ENCODE measurements around the gene KIF16B. TPM values are rescaled to one million over a fixed set of nuclear protein-coding genes. Genes with fewer than 3 reads are reported as not detected.

The KIF16B gene
- total RNA-seq, 1 experiment from 2014 or later, result 7.6 TPM

DNA sequence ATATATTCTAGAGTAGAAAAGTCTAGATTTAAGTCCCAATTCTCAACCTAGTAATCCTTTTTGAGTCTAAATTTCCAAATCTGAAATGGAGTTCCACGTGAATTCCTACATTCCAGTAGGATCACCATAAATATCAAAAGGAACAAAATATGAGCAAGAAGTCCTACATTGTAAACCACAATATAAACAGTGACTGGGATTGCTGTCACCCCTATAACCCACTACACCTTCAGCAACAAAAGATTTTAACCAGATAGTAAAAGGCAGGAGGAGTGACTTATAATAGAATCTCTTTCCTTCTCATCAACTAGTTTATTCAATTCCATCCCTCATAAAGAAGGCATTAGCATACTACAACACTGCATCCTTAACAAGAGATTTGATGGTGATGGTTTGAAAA is 210.6 kb downstream of the KIF16B start:
- H3K27ac Mint-ChIP-seq, result no peak overlapping the region
- H3K4me1 Mint-ChIP-seq, result no peaks in the 10 kb centered on the region
- H3K27me3 Mint-ChIP-seq (ENCODE audit: low read depth), result no peaks in the 10 kb centered on the region
- no peak overlapping the region for H3K4me3 Mint-ChIP-seq
- ATAC-seq (no peak), DNase-seq (ENCODE audit: low spot score) (no peak)
- ChIA-PET CTCF (no interaction called here), POLR2A (no interaction called here)
- no peaks in the 10 kb centered on the region for H3K9me3 Mint-ChIP-seq
- peaks cover 6% of the 10 kb centered on the region; the same call in 1 of the 2 replicates for H3K36me3 Mint-ChIP-seq
- TF ChIP-seq ZNF416 (CRISPR knock-in tag; IDR thresholded peaks at IDR 0.05), result no peak
- no peak for TF ChIP-seq ATF1 (CRISPR knock-in tag; IDR thresholded peaks at IDR 0.05)
- no peak for TF ChIP-seq MXD4 (CRISPR knock-in tag; IDR thresholded peaks at IDR 0.05; ENCODE audit: borderline replicate concordance)
- TF ChIP-seq ZNF138 (CRISPR knock-in tag; conservative IDR thresholded peaks at IDR 0.05), result no peak
- TF ChIP-seq ZNF317 (CRISPR knock-in tag; IDR thresholded peaks at IDR 0.05; ENCODE audit: borderline replicate concordance, low read depth), result no peak

DNA sequence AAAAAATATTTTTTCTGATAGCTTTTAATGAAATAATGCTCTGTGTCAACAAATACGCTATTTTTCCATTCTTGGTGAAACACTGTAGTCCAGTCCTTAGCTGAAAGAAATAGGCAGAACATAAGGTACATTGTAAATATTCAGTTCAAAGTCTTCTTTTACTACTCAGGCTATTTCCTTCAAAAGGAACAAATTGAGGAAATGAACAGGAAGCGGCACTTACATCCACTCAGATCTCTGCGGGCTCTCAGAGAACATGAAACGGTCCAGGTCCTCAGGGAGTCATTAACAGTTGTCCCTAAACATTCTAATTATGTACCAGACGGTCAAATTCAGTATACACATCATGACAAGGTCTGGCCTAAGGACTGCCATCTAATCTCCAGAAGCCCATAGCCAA is 212.6 kb downstream of the KIF16B start:
- DNase-seq (ENCODE audit: low spot score), result no peak
- Mint-ChIP-seq H3K9me3 (no peaks in the 10 kb centered on the region), H3K27ac (no peak overlapping the region), H3K27me3 (ENCODE audit: low read depth) (no peaks in the 10 kb centered on the region), H3K4me3 (no peak overlapping the region), H3K4me1 (peaks cover 3% of the 10 kb centered on the region), H3K36me3 (no peaks in the 10 kb centered on the region)
- CTCF ChIA-PET, result no interaction called here
- POLR2A ChIA-PET, result no interaction called here
- ATAC-seq, result no peak
- TF ChIP-seq, protein P1, sequence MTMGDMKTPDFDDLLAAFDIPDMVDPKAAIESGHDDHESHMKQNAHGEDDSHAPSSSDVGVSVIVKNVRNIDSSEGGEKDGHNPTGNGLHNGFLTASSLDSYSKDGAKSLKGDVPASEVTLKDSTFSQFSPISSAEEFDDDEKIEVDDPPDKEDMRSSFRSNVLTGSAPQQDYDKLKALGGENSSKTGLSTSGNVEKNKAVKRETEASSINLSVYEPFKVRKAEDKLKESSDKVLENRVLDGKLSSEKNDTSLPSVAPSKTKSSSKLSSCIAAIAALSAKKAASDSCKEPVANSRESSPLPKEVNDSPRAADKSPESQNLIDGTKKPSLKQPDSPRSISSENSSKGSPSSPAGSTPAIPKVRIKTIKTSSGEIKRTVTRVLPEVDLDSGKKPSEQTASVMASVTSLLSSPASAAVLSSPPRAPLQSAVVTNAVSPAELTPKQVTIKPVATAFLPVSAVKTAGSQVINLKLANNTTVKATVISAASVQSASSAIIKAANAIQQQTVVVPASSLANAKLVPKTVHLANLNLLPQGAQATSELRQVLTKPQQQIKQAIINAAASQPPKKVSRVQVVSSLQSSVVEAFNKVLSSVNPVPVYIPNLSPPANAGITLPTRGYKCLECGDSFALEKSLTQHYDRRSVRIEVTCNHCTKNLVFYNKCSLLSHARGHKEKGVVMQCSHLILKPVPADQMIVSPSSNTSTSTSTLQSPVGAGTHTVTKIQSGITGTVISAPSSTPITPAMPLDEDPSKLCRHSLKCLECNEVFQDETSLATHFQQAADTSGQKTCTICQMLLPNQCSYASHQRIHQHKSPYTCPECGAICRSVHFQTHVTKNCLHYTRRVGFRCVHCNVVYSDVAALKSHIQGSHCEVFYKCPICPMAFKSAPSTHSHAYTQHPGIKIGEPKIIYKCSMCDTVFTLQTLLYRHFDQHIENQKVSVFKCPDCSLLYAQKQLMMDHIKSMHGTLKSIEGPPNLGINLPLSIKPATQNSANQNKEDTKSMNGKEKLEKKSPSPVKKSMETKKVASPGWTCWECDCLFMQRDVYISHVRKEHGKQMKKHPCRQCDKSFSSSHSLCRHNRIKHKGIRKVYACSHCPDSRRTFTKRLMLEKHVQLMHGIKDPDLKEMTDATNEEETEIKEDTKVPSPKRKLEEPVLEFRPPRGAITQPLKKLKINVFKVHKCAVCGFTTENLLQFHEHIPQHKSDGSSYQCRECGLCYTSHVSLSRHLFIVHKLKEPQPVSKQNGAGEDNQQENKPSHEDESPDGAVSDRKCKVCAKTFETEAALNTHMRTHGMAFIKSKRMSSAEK (CRISPR knock-in tag; IDR thresholded peaks at IDR 0.05; ENCODE audit: borderline replicate concordance), result no peak
- no peak for TF ChIP-seq KAT7 (CRISPR knock-in tag; IDR thresholded peaks at IDR 0.05; ENCODE audit: borderline replicate concordance)
- TF ChIP-seq, protein P2, sequence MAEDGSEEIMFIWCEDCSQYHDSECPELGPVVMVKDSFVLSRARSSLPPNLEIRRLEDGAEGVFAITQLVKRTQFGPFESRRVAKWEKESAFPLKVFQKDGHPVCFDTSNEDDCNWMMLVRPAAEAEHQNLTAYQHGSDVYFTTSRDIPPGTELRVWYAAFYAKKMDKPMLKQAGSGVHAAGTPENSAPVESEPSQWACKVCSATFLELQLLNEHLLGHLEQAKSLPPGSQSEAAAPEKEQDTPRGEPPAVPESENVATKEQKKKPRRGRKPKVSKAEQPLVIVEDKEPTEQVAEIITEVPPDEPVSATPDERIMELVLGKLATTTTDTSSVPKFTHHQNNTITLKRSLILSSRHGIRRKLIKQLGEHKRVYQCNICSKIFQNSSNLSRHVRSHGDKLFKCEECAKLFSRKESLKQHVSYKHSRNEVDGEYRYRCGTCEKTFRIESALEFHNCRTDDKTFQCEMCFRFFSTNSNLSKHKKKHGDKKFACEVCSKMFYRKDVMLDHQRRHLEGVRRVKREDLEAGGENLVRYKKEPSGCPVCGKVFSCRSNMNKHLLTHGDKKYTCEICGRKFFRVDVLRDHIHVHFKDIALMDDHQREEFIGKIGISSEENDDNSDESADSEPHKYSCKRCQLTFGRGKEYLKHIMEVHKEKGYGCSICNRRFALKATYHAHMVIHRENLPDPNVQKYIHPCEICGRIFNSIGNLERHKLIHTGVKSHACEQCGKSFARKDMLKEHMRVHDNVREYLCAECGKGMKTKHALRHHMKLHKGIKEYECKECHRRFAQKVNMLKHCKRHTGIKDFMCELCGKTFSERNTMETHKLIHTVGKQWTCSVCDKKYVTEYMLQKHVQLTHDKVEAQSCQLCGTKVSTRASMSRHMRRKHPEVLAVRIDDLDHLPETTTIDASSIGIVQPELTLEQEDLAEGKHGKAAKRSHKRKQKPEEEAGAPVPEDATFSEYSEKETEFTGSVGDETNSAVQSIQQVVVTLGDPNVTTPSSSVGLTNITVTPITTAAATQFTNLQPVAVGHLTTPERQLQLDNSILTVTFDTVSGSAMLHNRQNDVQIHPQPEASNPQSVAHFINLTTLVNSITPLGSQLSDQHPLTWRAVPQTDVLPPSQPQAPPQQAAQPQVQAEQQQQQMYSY (CRISPR knock-in tag; IDR thresholded peaks at IDR 0.05), result no peak
- TF ChIP-seq NFATC4 (CRISPR knock-in tag; IDR thresholded peaks at IDR 0.05), result no peak
- TF ChIP-seq, protein P3, sequence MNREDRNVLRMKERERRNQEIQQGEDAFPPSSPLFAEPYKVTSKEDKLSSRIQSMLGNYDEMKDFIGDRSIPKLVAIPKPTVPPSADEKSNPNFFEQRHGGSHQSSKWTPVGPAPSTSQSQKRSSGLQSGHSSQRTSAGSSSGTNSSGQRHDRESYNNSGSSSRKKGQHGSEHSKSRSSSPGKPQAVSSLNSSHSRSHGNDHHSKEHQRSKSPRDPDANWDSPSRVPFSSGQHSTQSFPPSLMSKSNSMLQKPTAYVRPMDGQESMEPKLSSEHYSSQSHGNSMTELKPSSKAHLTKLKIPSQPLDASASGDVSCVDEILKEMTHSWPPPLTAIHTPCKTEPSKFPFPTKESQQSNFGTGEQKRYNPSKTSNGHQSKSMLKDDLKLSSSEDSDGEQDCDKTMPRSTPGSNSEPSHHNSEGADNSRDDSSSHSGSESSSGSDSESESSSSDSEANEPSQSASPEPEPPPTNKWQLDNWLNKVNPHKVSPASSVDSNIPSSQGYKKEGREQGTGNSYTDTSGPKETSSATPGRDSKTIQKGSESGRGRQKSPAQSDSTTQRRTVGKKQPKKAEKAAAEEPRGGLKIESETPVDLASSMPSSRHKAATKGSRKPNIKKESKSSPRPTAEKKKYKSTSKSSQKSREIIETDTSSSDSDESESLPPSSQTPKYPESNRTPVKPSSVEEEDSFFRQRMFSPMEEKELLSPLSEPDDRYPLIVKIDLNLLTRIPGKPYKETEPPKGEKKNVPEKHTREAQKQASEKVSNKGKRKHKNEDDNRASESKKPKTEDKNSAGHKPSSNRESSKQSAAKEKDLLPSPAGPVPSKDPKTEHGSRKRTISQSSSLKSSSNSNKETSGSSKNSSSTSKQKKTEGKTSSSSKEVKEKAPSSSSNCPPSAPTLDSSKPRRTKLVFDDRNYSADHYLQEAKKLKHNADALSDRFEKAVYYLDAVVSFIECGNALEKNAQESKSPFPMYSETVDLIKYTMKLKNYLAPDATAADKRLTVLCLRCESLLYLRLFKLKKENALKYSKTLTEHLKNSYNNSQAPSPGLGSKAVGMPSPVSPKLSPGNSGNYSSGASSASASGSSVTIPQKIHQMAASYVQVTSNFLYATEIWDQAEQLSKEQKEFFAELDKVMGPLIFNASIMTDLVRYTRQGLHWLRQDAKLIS (CRISPR knock-in tag; IDR thresholded peaks at IDR 0.05; ENCODE audit: borderline replicate concordance), result no peak
- TF ChIP-seq TCF7 (CRISPR knock-in tag; IDR thresholded peaks at IDR 0.05; ENCODE audit: low read depth), result no peak
- TF ChIP-seq, protein P4, sequence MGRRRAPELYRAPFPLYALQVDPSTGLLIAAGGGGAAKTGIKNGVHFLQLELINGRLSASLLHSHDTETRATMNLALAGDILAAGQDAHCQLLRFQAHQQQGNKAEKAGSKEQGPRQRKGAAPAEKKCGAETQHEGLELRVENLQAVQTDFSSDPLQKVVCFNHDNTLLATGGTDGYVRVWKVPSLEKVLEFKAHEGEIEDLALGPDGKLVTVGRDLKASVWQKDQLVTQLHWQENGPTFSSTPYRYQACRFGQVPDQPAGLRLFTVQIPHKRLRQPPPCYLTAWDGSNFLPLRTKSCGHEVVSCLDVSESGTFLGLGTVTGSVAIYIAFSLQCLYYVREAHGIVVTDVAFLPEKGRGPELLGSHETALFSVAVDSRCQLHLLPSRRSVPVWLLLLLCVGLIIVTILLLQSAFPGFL (CRISPR knock-in tag; IDR thresholded peaks at IDR 0.05; ENCODE audit: borderline replicate concordance), result no peak
- TF ChIP-seq, protein P5, sequence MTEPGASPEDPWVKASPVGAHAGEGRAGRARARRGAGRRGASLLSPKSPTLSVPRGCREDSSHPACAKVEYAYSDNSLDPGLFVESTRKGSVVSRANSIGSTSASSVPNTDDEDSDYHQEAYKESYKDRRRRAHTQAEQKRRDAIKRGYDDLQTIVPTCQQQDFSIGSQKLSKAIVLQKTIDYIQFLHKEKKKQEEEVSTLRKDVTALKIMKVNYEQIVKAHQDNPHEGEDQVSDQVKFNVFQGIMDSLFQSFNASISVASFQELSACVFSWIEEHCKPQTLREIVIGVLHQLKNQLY (CRISPR knock-in tag; IDR thresholded peaks at IDR 0.05), result no peak
- no peak for TF ChIP-seq GTF2I (CRISPR knock-in tag; conservative IDR thresholded peaks at IDR 0.05)
- TF ChIP-seq PRRX2 (CRISPR knock-in tag; IDR thresholded peaks at IDR 0.05), result no peak
- TF ChIP-seq ELF4 (CRISPR knock-in tag; IDR thresholded peaks at IDR 0.05; ENCODE audit: low read depth), result no peak
- TF ChIP-seq RORB (CRISPR knock-in tag; IDR thresholded peaks at IDR 0.05), result no peak
- TF ChIP-seq, protein P6, sequence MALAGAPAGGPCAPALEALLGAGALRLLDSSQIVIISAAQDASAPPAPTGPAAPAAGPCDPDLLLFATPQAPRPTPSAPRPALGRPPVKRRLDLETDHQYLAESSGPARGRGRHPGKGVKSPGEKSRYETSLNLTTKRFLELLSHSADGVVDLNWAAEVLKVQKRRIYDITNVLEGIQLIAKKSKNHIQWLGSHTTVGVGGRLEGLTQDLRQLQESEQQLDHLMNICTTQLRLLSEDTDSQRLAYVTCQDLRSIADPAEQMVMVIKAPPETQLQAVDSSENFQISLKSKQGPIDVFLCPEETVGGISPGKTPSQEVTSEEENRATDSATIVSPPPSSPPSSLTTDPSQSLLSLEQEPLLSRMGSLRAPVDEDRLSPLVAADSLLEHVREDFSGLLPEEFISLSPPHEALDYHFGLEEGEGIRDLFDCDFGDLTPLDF (CRISPR knock-in tag; IDR thresholded peaks at IDR 0.05), result no peak
- TF ChIP-seq IRF2 (CRISPR knock-in tag; IDR thresholded peaks at IDR 0.05; ENCODE audit: borderline replicate concordance, low read depth), result no peak
- TF ChIP-seq ZNF138 (CRISPR knock-in tag; conservative IDR thresholded peaks at IDR 0.05), result no peak

Measured in WTC11 (cell line).